Measurements from ENCODE around the gene KISS1. TPM values are rescaled to one million over a fixed set of nuclear protein-coding genes. Genes with fewer than 3 reads are reported as not detected.

KISS1 gene
- total and polyA plus RNA-seq, 3 donors from 2014 or later, result 1.8 to 3.7 (median 3.5) TPM

DNA sequence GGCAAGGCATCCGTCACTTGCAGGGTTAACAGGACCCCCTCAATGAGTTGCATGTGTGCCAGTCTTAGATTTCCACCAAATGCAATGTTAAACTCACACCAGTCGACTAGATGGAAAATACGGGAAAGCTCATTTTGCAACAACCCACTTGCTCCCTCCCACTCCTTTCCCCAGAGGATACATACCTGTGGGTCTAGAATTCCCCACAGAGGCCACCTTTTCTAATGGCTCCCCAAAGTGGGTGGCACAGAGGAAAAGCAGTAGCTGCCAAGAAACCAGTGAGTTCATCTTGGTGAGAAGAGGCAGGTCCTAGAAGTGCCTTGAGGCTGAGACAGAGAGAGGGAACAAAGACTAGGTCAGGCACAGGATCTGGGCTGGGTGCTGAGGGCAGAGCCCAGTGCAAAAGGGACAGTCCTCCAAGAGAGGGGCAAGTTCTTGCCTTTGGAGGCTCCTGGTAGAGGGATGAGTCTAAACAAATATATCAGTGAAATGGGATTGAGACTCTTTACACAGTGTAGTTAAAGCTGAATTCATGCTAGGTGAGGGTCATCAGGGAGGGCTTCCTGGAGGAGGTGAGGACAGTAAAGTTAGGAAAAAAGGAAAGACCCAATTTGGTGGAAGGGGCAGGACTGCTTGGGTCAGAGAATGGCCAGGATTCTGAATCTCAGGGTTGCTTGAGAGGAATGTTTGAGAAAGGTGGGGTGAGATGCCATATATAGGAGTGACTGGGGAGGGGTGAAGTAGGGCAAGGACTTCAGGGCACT is 3.5 kb downstream of the KISS1 start:
- Histone ChIP-seq H3K4me1 (no peaks in the 10 kb centered on the region), H3K4me3 (no peak overlapping the region), H3K27ac (no peak overlapping the region), H3K36me3 (ENCODE audit: low read depth, missing control alignments) (no peaks in the 10 kb centered on the region), H3K9me3 (no peaks in the 10 kb centered on the region), H3K27me3 (no peaks in the 10 kb centered on the region)
- WGBS, 2 donors, result 91 to 92% methylated on average over 3 of the region's 3 CpGs
- intact Hi-C loops (cut with DNase I; ENCODE audit: low total_unique reads), result no loop called here
- no peak for DNase-seq
- TF ChIP-seq, protein P1, sequence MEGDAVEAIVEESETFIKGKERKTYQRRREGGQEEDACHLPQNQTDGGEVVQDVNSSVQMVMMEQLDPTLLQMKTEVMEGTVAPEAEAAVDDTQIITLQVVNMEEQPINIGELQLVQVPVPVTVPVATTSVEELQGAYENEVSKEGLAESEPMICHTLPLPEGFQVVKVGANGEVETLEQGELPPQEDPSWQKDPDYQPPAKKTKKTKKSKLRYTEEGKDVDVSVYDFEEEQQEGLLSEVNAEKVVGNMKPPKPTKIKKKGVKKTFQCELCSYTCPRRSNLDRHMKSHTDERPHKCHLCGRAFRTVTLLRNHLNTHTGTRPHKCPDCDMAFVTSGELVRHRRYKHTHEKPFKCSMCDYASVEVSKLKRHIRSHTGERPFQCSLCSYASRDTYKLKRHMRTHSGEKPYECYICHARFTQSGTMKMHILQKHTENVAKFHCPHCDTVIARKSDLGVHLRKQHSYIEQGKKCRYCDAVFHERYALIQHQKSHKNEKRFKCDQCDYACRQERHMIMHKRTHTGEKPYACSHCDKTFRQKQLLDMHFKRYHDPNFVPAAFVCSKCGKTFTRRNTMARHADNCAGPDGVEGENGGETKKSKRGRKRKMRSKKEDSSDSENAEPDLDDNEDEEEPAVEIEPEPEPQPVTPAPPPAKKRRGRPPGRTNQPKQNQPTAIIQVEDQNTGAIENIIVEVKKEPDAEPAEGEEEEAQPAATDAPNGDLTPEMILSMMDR (IDR thresholded peaks at IDR 0.05), result no peak
- no peak for TF ChIP-seq POLR2A (IDR thresholded peaks at IDR 0.05)

DNA sequence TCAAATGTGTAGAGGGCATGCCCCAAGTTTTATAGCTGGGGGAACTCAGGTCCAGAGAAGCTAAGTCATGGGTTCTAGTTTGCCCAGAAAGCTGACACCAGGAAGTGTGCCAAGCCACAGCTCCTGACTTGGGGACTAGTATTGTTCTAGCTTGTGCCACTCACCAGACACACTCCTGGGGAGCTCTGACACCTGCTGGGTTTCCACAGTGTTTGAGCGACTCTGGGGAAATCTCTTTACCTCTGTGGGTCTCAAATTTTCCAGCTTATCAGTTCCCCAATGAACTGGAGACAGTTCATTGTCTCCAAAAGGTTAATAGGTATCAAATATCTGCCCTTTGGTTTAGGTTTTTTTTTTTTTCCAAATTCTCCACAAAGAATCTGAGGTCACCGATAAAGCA is 4.2 kb downstream of the KISS1 start:
- Histone ChIP-seq H3K27me3 (no peaks in the 10 kb centered on the region), H3K27ac (no peak overlapping the region), H3K9me3 (no peaks in the 10 kb centered on the region), H3K36me3 (ENCODE audit: low read depth, missing control alignments) (no peaks in the 10 kb centered on the region), H3K4me1 (no peaks in the 10 kb centered on the region), H3K4me3 (no peak overlapping the region)
- WGBS, 2 donors, result 86 to 95% methylated on average over 2 of the region's 2 CpGs
- intact Hi-C loops (cut with DNase I; ENCODE audit: low total_unique reads), result no loop called here
- TF ChIP-seq POLR2A (IDR thresholded peaks at IDR 0.05), result no peak
- TF ChIP-seq, protein P1 (IDR thresholded peaks at IDR 0.05), result no peak
- no peak for DNase-seq

DNA sequence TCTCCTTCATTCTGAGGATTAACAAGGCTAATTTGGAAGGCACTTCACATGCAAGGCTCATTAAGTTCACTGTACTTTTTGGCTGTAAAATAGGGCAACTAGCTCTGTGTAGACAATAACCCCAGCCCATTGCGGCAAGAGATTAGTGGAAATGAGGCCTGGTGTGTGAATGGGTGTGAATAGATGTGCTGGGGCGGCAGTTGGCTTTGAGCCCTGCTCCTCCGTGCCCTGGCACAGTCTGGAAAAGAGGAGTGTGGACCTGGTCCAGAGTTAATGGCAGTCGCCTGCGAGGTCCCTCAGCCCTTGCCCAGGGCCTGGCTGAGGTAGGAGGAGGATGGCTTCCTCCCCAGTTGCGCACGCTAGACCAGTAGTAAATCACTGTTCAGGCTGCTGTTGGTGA is 4.8 kb downstream of the KISS1 start:
- Histone ChIP-seq H3K27ac (no peak overlapping the region), H3K9me3 (no peaks in the 10 kb centered on the region), H3K4me1 (no peaks in the 10 kb centered on the region), H3K36me3 (ENCODE audit: low read depth, missing control alignments) (no peaks in the 10 kb centered on the region), H3K27me3 (no peaks in the 10 kb centered on the region), H3K4me3 (no peak overlapping the region)
- DNase-seq, result no peak
- intact Hi-C loops (cut with DNase I; ENCODE audit: low total_unique reads), result no loop called here
- TF ChIP-seq, protein P1 (IDR thresholded peaks at IDR 0.05), result no peak
- no peak for TF ChIP-seq POLR2A (IDR thresholded peaks at IDR 0.05)
- 73 to 79% methylated on average over 7 of the region's 7 CpGs for WGBS, 2 donors

GRCh38 chr1:204190212-204191211 is 5.8 kb downstream of the KISS1 start:
- Histone ChIP-seq H3K27ac (no peak overlapping the region), H3K4me1 (no peaks in the 10 kb centered on the region), H3K36me3 (ENCODE audit: low read depth, missing control alignments) (no peaks in the 10 kb centered on the region), H3K9me3 (no peaks in the 10 kb centered on the region), H3K4me3 (peak overlapping the region in 1 of 2 donors; percentile 39), H3K27me3 (no peaks in the 10 kb centered on the region)
- intact Hi-C loops (cut with DNase I; ENCODE audit: low total_unique reads), result no loop called here
- TF ChIP-seq POLR2A (IDR thresholded peaks at IDR 0.05), result no peak
- TF ChIP-seq, protein P1 (IDR thresholded peaks at IDR 0.05), result no peak
- WGBS, 2 donors, result 28 to 46% methylated on average over 12 to 36 of the region's 44 CpGs
- DNase-seq, result no peak
